ENCODE data around the gene HIPK4. TPM values are rescaled to one million over a fixed set of nuclear protein-coding genes. Genes with fewer than 3 reads are reported as not detected.
A peak's percentile ranks its signal among the peaks of the same experiment; 100 is the strongest.

Gene HIPK4
- total RNA-seq, 2 experiments from 2014 or later, result not detected

DNA sequence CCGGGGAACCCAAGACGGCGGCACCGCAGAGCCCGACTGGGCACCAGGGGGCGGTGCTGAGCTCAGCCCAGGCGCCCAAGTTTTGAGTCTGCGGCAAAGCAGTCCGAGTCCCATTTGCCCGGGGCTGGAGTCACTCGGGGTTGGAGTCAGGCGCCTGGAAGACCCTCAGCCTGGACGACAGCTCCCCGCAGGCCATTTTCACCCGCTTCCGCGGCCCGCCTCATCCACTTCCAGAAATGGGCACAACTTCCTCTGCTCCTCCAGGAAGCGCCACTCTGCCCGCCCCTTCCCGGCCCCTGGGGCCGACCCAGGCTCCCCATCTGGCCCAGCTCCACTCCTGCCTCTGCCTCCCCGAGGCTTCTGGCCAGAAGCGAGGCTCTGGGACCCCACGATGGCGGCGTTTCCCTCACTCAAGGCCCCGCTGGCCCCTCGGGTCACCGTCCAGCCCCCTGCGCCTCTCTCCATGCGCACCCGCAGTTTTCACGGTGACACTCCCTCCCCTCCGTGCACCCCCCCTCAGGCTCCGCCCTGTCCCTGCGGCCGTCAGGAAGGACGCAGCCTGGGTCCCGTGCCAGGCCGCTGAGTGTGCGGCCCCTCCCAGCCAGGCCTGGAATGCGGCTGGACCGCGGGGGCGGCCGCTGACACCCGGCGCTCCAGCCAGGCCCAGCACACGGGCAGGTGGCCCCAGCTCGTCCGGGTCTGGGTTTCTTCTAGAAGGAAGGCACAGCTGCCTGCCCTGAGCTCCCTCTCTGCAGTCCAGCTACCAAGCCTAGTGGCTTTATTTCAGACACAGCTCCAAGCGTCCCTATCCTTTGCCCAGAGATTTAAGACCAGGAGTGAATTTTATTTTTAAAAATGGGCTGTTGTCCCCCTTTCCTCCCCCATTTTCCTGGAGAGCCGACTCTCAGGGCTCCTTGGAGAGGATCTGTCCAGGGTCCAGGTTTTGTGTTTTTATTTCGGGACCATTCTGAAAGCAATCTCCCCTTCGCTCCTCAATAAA lies 31.1 kb upstream of the HIPK4 start:
- no peaks in the 10 kb centered on the region for H3K9me3 Mint-ChIP-seq
- peak overlapping the region; percentile 82 for H3K4me3 Mint-ChIP-seq
- H3K36me3 Mint-ChIP-seq, result peaks cover 12% of the 10 kb centered on the region
- H3K4me1 Mint-ChIP-seq, result peaks cover 19% of the 10 kb centered on the region
- peak overlapping the region; percentile 93 for H3K27ac Mint-ChIP-seq
- peak; percentile 77 for DNase-seq
- H3K27me3 Mint-ChIP-seq, result peaks cover 3% of the 10 kb centered on the region

DNA sequence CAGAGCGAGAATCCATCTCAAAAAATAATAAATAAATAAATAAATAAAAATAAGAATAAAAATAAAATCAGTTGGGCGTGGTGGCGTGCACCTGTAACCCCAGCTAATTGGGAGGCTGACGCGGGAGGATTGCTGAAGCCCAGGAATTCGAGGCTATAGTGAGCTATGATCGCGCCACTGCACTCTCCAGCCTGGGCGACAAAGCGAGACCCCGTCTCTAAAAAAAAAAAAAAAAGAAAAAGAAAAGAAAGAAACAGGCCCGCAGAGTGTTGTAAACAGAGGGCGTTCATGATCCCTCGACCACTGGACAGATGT lies 30.4 kb upstream of the HIPK4 start:
- peak overlapping the region; percentile 82 for H3K4me3 Mint-ChIP-seq
- H3K9me3 Mint-ChIP-seq, result no peaks in the 10 kb centered on the region
- H3K27me3 Mint-ChIP-seq, result no peaks in the 10 kb centered on the region
- H3K27ac Mint-ChIP-seq, result peak overlapping the region; percentile 93
- no peak for DNase-seq
- H3K36me3 Mint-ChIP-seq, result peaks cover 12% of the 10 kb centered on the region
- peaks cover 17% of the 10 kb centered on the region for H3K4me1 Mint-ChIP-seq

DNA sequence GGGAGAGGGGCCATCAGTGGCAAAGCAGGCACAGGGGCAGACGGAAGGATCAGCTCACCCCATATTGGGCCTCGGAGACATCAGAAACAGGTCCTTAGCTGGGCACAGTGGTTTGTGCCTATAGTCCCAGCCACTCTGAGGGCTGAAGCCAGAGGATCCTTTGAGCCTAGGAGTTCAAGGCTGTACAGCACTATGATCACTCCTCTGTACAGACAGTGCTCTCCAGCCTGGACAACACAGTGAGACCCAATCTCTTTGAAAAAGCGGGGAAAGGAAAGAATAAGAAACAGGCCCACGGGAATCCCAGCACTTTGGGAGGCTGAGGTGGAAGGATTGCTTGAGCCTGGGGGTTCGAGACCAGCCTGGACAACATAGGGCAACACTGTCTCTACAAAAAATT lies 29.8 kb upstream of the HIPK4 start:
- peak overlapping the region; percentile 56 for H3K4me3 Mint-ChIP-seq
- DNase-seq, result no peak
- H3K9me3 Mint-ChIP-seq, result no peaks in the 10 kb centered on the region
- H3K27ac Mint-ChIP-seq, result no peak overlapping the region
- H3K4me1 Mint-ChIP-seq, result peaks cover 17% of the 10 kb centered on the region
- H3K27me3 Mint-ChIP-seq, result no peaks in the 10 kb centered on the region
- peaks cover 10% of the 10 kb centered on the region for H3K36me3 Mint-ChIP-seq

DNA sequence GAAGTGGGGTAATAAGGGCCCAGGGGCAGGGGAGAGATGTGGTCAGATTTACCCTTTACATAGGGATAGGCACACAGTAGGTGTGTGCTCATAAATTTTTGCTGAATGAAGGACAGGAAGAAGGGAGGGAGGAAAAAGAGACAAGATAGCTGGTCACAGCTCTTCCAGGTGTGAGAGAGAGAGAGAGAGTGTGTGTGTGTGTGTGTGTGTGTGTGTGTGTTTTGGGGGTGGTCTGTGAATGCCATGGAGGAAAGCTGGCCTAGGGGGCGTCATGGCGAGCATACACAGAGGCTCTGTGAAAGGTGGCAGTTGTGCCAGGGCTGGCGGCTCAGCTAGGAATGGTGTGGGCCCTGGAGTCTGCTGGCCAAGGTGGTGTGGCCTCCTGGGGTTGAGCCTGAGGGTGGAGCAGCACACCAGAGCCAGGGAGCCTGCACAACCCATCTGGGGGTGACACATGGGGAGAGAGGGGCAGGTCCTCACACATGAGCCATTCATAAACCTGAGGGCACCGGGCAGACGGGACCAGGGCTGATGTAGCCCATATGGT lies 29.2 kb upstream of the HIPK4 start:
- H3K36me3 Mint-ChIP-seq, result peaks cover 5% of the 10 kb centered on the region
- no peak for DNase-seq
- peak overlapping the region; percentile 11 for H3K27ac Mint-ChIP-seq
- no peak overlapping the region for H3K4me3 Mint-ChIP-seq
- peaks cover 17% of the 10 kb centered on the region for H3K4me1 Mint-ChIP-seq
- H3K27me3 Mint-ChIP-seq, result no peaks in the 10 kb centered on the region
- no peaks in the 10 kb centered on the region for H3K9me3 Mint-ChIP-seq

DNA sequence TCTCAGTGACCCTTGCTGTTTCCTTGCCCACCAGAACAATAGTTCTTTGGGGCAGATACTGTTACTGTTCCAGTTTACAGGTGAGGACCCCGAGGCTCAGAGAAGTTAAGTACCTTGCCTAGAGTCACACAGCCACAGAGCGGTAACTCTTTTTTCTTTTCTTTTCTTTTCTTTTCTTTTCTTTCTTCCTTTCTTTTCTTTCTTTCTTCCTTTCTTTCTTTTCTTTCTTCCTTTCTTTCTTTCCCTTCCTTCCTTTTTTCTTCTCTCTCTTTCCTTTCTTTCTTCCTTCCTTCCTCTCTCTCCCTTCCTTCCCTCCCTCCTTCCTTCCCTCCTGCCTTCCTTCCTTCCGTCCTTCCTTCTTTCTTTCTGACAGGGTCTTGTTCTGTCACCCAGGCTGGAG lies 28.1 kb upstream of the HIPK4 start:
- H3K9me3 Mint-ChIP-seq, result no peaks in the 10 kb centered on the region
- peak overlapping the region; percentile 22 for H3K27ac Mint-ChIP-seq
- H3K27me3 Mint-ChIP-seq, result peaks cover 3% of the 10 kb centered on the region
- DNase-seq, result no peak
- peaks cover 14% of the 10 kb centered on the region for H3K4me1 Mint-ChIP-seq
- peaks cover 4% of the 10 kb centered on the region for H3K36me3 Mint-ChIP-seq
- H3K4me3 Mint-ChIP-seq, result no peak overlapping the region

DNA sequence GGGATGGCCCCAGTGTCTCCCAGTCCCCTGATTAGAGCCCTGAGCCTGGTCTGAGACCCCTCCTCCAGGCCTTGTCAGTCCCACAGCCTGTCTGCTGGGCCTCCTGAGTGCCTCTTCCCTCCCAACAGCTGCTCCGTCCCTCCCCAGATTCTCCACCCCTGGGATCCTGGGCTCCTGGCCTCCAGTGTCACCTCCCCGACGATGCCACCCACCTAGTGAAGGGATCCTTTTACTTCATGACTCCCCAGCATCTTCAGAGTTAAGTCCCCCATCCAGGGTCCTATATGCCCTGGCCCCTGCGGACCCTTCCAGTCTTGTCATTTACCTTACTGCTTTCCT lies 27.6 kb upstream of the HIPK4 start:
- no peaks in the 10 kb centered on the region for H3K9me3 Mint-ChIP-seq
- peaks cover 14% of the 10 kb centered on the region for H3K4me1 Mint-ChIP-seq
- no peak overlapping the region for H3K4me3 Mint-ChIP-seq
- H3K27me3 Mint-ChIP-seq, result peaks cover 3% of the 10 kb centered on the region
- H3K27ac Mint-ChIP-seq, result peak overlapping the region; percentile 54
- no peak for DNase-seq
- peaks cover 4% of the 10 kb centered on the region for H3K36me3 Mint-ChIP-seq

DNA sequence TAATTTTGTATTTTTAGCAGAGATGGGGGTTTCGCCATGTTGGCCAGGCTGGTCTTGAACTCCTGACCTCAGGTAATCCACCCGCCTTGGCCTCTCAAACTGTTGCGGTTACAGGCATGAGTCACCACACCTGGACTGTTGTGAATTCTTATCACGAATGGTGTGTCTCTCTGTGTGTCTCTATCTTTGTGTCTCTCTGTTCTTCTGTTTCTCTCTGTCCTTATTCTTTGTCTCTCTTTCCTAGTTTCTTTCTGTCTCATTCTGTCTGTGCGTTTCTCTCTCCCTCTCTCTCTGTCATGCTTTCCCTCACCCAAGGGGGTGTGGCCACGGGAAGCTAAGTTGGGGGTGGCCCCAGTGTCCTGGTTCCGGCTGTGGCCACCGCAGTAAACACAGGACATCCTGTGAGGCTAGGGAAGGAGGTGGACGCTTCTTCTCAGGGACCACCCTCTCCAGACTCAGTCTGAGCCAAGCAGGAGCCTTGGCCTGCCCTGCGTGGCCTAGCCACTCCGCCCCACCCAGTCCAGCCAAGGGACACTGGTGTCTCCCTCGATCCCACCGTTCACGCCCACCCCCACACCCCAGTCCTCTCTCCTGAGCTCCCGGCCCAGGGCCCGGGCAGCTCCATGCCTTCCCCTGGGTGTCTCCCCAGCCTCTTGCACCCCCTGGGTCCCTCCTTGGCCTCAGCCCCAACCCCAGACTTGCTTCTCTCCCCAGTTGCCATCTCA lies 27.1 kb upstream of the HIPK4 start:
- Mint-ChIP-seq H3K27ac (peak overlapping the region; percentile 1), H3K9me3 (no peaks in the 10 kb centered on the region), H3K4me3 (no peak overlapping the region), H3K27me3 (peaks cover 3% of the 10 kb centered on the region), H3K4me1 (peaks cover 9% of the 10 kb centered on the region), H3K36me3 (no peaks in the 10 kb centered on the region)
- peak; percentile 28 for DNase-seq

DNA sequence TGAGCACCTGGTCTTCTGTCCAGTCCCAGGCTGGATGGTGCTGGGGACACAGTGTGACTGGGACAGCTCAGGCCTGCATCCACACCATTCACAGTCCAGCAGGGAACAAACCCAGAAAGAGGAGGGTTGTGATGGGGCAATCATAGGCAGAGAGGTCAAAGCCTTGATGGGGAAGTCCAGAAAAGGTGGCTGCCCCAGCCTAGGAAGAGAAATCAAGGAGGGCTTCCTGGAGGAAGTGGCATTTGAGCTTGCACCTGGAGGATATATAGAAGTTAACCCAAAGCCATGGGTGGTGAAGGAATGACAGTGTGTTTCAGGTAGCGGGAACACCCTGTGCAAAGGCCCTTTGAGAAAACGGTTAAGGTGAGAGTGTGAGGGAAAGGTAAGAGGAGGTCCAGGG lies 25.8 kb upstream of the HIPK4 start:
- H3K36me3 Mint-ChIP-seq, result no peaks in the 10 kb centered on the region
- H3K9me3 Mint-ChIP-seq, result no peaks in the 10 kb centered on the region
- peaks cover 3% of the 10 kb centered on the region for H3K27me3 Mint-ChIP-seq
- peaks cover 6% of the 10 kb centered on the region for H3K4me1 Mint-ChIP-seq
- no peak overlapping the region for H3K27ac Mint-ChIP-seq
- DNase-seq, result no peak
- no peak overlapping the region for H3K4me3 Mint-ChIP-seq

DNA sequence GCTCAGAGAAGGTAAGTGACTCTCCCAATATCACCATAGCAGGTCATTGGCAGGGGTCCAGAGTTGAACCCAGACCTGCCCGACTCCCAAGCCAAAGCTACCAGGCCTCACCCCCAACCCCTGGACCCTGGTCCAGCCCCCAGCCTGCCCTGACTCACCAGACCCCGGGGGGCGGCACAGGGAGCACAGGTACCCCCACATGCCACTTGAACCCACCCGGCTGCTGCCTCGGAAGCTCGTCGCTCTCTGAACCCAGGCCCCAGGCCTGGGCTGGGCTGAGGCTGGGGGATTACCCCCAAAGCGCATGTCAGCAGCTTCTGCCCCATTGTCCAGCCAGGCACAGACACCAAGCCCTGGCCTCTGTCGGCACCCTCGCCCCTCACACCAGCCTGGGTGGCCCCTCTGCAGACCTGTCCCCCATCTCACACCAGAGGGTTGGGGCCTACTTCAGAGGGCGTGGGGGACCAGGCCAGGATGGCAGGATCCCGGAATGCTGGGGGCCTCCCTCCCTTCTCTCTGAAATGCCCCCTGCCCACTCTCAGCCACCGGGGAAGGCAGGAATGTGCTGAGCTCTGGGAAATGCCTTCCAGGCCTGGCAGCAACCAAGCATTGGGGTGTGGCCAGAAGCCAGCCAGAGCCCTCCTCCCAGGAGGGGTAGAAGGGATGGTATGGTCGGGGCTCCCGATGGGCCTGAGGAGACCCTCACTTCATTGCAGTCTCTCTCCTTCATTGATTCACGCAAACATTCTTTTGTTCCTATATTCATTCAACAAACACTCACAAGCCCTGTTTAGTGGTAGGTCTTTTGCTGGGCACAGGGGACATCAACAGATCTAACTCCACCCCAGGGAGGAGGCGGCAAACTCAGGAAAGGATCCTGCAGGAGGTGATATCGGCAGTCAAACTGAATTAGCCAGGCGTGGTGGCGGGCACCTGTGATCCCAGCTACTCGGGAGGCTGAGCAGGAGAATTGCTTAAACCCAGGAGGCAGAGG lies 24.9 kb upstream of the HIPK4 start:
- Mint-ChIP-seq H3K27me3 (peaks cover 3% of the 10 kb centered on the region), H3K27ac (no peak overlapping the region), H3K4me1 (peaks cover 6% of the 10 kb centered on the region), H3K9me3 (no peaks in the 10 kb centered on the region), H3K36me3 (no peaks in the 10 kb centered on the region), H3K4me3 (no peak overlapping the region)
- no peak for DNase-seq

DNA sequence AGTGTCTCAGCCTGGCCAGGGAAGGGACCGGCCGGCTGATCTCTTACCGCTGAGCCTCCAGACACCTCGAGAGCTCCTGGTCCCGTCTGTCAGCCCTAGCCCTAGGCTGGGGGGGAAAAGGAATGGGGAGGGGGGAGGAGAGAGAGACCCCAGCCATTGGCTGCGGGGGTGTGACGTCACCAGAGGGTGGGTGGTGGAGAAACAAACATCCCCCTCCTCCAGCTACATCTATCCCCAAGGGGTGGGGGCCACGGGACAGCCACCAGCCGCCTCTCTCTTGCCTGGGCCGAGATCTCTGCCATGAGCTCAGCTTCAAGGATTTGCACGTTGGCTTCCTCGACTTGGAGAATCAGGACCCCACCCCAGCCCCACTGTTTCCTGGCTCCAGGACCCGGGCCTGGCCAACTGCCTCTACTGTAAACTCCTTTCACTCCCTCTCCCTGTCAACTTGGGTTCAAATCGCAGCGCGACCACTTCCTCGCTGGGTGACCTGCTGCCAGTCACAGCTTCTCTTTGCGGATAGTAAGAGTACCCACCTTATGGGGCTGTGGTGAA lies 23.4 kb upstream of the HIPK4 start, which contains the start of gene PRX:
PRX (minus strand) TSS at position 88 of the 555 bp plus-strand sequence. CDS start 5,446 bp downstream, outside the sequence.
- H3K27ac Mint-ChIP-seq, result no peak within 1 kb of the TSS
- peaks cover 4% of the 10 kb centered on the region for H3K4me1 Mint-ChIP-seq
- H3K36me3 Mint-ChIP-seq, result no peaks in the 10 kb centered on the region
- H3K27me3 Mint-ChIP-seq, result peaks cover 3% of the 10 kb centered on the region
- no peak within 1 kb of the TSS for H3K4me3 Mint-ChIP-seq
- no peaks in the 10 kb centered on the region for H3K9me3 Mint-ChIP-seq
- DNase-seq, result no peak

- no peaks in the 10 kb centered on the region for H3K36me3 Mint-ChIP-seq
- DNase-seq, result no peak
These were observed 22.9 kb upstream of the HIPK4 start for GRCh38 chr19:40412866-40413265.

GRCh38 chr19:40411958-40412499 lies 22.0 kb upstream of the HIPK4 start:
- DNase-seq, result no peak
- no peak overlapping the region for H3K4me3 Mint-ChIP-seq
- H3K27ac Mint-ChIP-seq, result no peak overlapping the region
- peaks cover 5% of the 10 kb centered on the region for H3K4me1 Mint-ChIP-seq
- no peaks in the 10 kb centered on the region for H3K36me3 Mint-ChIP-seq
- no peaks in the 10 kb centered on the region for H3K9me3 Mint-ChIP-seq
- H3K27me3 Mint-ChIP-seq, result peaks cover 3% of the 10 kb centered on the region

More at GRCh38 chr19:40412866-40413265, 22.9 kb upstream of the HIPK4 start:
- no peak overlapping the region for H3K27ac Mint-ChIP-seq
- H3K9me3 Mint-ChIP-seq, result no peaks in the 10 kb centered on the region
- no peak overlapping the region for H3K4me3 Mint-ChIP-seq
- H3K27me3 Mint-ChIP-seq, result peaks cover 3% of the 10 kb centered on the region
- peaks cover 5% of the 10 kb centered on the region for H3K4me1 Mint-ChIP-seq

DNA sequence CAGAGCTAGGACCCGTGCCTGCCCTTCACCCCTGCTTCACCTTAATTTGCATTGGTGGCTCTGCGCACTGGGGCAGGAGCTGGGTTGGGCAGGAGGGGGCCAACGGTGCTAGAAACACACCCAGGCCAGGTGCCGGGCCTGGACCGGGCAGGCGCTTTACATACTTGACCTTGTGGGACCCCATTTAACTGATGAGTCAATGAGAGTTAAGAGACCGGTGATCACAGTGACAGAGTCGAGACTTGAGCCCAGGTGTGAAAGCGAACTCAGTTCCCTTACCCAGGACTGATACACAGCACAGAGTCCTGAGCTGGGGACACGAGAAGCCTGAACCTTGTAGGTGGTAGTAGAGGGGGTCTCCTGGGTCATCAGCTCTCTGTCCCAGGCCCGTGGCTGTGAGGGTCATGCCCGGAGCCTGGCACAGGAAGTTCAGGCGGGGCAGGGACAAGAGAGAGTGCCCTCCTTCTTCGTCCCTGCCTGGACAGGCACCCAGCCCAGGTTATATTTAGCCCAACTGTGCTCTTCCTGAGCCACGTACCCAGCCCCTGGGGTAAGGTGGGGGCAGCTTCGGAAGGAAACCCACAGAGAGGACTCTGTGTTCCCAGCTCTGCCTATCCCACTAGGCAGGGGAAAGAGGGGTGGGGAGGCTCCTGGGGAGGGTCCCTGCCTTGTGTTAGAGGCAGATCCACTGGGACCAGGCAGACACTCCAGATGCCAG lies 21.3 kb upstream of the HIPK4 start:
- DNase-seq, result no peak
- Mint-ChIP-seq H3K36me3 (no peaks in the 10 kb centered on the region), H3K27me3 (peaks cover 3% of the 10 kb centered on the region), H3K4me1 (peaks cover 3% of the 10 kb centered on the region), H3K9me3 (no peaks in the 10 kb centered on the region), H3K27ac (no peak overlapping the region), H3K4me3 (no peak overlapping the region)
